HG02870 (cell line): ENCODE measurements around the gene ADORA2B.

Experiments used
- ATAC-seq: cut with Tn5 transposase; IDR thresholded peaks from one replicate; pipeline ENCODE4 v1.9.1; 2021; ENCODE audit warnings: mild to moderate bottlenecking, moderate library complexity; ENCODE audit not compliant: unreplicated experiment

The ADORA2B gene

DNA sequence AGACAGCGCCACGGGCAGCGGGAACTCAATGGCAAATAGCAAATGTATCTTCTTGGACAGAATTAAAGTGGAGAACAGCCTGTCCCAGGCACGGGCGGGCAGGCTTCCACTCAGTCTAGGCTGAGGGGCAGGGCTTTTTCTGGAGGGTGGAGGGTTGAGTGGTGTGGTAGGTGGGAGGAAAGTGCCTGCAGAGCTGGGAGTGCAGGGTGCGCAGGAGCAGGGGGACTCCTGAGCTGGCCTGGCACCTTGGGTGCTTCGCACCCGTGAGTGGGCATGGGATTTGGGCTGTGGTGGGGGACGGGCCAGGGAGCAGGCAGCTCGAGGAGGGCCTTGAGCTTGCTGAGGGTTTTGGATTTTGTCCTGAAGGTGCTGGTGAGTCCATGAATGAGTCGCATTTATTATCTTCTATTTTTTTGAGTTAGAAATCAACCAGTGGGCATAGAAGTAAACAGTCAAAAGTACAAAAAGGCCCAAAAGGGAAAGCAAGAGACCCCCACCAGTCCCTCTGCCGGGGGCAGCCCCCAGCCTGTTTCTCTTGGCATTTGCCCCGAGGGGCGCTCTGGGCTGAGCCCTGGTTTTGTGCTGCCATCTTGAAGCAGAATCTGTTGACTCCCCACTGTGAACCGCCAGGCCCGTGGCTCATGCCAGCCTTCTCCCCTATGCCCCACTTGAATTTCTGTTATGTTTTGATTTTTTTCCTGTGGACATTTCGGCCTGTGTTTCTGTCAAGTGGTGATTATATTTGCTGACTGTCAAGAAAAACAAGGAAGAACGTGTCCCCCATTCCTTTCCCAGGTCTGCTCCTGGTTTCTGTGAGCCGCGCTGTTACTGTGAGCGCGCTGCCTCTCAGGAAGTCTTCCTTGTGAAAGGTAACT is 8.2 kb downstream of the ADORA2B start:
- no peak for ATAC-seq

DNA sequence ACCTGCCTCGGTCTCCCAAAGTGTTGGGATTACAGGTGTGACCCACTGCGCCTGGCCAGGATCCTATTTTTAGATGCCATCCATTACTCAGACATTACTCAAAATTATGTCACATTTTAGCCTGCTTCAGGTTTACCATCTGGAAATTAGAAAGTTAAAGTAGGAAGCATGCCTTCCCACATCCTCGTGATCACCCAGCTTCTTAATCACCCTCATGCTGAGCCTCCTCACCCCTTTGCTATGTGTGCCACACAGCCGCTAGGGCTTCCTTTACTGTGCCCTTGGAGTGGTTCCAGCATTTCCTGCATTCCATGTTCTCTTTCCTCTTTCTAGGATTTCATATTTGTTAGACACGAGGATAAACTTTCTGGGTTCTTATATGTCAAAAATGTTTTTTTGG is 9.3 kb downstream of the ADORA2B start:
- ATAC-seq: no peak

DNA sequence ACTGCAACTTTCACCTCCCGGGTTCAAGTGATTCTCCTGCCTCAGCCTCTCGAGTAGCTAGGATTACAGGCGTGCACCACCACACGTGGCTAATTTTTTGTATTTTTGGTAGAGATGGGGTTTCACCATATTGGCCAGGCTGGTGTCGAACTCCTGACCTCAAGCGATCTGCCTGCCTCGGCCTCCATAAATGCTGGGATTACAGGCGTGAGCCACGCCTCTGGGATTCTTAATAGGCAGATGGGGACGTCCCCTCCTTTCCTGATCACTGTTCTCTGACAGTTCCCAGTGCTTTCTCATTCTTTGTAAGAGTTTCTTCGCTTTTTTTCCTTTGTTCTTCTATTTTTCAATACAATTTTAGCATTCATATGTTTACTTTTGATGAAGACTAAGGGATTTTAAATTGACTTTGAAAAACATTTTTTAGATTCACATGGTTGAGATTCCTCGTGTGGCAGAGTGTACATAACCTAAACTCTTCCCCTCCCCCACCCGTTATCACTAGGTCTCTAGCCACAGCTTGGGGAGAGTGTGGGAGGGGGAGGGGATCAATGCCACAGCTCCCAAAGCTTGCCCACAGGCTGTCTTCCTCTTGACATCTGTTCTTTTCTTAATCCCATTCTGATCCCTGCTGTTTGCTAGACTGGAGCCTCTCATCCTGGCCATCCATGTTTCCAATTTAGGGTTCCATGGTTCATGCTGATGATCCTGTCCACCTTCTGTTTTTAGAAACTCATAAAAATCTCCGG is 11.0 kb downstream of the ADORA2B start:
- no peak for ATAC-seq

DNA sequence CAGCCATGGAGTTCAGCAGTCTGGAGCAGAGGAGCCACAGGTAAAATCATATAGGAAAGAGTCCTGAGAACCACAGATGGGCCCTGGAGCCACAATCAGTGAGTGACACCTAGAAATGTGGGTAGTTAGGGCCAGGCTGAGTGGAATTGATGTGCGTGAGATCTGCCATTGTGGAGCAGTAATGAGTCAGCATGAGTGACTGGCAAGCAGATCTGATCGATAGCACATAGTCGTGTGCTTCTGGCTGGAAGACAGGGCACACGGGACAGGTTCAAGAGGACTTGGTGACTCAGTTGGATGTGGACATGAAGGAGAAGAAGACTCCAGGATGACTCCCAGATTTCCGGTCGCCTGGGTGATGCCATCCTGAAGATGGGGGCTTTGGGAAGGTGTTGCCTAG is 12.3 kb downstream of the ADORA2B start:
- ATAC-seq: no peak

DNA sequence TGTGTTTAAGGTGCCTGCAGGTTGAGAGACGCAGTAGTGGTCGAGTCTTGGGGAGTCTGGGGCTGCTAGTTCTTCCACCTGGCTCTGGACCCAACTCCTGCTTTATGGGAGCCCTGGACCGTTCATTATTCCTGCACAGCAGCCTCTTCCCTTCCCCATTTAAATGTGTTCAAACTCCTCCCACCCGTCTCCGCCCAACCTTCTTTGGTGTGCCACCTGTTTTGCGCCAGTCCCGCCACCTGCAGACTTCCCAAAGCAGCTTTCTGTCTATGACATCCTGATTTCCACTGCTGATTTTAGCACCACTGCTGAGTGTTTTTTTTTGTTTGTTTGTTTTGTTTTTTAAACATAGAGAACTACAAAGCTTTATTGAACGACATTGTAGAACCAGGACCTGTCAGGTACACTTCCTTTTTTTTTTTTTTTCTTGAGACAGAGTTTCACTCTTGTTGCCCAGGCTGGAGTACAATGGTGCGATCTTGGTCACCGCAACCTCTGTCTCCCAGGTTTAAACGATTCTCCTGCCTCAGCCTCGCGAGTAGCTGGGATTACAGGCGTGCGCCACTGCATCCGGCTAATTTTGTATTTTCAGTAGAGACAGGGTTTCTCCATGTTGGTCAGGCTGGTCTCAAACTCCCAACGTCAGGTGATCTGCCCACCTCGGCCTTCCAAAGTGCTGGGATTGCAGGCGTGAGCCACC is 12.8 kb downstream of the ADORA2B start:
- no peak for ATAC-seq

DNA sequence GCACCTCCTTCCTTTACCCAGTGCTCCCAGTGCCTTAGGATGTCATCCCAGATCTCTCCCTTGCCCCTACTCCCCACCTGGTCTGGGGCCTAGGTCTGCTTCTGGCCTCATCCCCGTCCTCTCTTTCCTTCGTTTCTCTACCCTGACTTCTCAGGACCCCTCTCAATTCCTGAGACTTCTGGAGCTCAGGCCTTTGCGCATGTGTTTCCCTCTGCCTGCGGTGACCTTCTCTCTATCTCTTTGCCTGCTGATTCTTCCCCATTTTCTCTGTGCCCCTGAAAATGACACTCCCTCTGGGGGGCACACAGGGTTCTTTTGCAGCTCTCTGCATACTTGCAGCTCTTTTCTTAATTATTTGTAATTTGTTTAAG is 13.5 kb downstream of the ADORA2B start:
- no peak for ATAC-seq

DNA sequence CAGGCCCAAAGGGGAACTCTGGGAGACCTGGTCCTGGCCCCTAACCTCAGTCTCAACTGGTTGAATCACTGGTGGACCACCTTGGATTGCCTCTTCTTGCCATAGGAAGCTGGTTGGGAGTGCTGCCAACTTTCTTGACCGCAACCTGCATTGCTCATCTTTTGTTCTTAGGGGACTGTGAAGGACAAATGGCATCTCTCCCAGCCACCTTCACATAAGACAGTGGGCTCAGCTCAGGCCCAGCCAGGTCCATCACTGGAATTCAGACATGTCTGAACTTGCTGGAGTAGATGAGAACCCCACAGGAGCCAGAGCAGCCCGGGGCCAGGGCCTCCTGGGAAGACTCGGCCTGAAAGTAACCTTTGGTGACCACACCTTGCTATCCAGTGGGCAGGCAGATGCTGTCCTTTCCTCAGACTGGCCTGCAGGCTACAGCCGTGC is 18.8 kb downstream of the ADORA2B start:
- ATAC-seq: no peak

DNA sequence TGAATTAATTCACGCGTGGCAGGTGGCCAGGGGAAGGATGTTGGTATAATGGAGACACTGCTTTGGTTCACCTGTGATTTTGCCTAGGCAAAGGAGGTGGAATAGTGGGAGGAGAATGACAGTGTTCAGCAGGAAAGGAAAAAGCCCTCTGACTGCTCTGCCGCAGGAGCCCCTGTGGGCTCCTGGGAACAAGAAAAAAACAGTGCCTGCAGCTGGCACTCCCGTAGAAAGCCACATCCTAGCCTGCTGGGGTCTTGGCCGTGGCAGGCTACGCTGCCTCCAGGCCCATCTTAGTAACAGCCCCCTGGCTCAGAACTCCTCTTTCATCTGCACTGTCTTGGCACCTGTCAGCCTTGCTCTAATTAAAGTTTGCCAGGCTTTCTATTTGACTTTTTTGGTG is 20.6 kb downstream of the ADORA2B start:
- no peak for ATAC-seq

DNA sequence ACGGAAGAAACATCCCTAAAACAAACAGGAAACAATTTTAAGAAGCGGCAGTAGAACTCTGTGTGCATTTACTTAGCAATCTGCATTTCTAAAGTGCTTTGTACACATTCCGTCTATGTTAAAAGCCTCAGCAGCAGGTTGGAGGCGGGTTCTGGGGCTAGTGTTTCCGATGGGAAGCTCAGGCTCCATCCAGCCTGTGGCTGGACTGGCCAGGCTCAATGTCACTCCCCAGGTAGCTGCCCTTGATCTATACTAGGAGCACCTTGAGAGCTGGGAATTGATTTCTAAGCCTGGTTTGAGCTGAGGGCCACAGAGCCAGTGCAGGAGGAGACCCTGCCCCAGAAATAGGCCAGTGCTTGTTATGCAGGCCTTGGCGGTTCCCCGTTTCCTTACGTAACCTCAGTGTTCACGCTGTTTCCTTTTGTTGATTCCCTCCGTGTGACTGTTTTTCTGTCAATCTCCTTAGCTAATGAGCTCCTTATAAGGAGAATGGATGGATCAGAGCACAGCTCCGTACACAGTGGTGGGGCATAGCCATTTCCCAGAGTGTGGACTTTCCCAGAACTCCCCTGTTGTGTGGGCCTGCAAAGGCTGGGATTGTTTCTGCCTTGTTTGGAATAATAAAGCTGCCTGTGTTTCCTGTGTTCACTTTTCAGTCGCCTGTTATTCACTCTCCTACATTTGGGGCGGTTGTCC is 21.4 kb downstream of the ADORA2B start:
- ATAC-seq: no peak

DNA sequence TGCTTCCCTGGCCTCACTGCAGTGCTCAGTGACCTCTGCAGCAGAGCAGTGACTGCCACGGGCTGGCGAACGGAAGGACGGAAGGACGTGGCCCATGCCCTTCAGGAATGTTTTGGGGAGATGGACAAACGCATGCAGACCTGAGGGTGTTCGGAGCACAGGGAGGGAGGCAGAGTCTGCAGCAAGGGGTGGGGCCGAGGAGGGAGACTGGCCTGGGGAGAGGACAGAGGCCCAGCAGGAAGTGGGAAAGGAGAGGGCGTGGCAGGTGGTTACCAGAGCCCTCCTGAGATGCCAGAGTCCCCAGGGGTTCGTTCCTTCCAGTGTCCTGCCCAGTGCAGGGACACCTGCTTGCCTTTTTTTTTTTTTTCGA is 21.9 kb downstream of the ADORA2B start:
- no peak for ATAC-seq

DNA sequence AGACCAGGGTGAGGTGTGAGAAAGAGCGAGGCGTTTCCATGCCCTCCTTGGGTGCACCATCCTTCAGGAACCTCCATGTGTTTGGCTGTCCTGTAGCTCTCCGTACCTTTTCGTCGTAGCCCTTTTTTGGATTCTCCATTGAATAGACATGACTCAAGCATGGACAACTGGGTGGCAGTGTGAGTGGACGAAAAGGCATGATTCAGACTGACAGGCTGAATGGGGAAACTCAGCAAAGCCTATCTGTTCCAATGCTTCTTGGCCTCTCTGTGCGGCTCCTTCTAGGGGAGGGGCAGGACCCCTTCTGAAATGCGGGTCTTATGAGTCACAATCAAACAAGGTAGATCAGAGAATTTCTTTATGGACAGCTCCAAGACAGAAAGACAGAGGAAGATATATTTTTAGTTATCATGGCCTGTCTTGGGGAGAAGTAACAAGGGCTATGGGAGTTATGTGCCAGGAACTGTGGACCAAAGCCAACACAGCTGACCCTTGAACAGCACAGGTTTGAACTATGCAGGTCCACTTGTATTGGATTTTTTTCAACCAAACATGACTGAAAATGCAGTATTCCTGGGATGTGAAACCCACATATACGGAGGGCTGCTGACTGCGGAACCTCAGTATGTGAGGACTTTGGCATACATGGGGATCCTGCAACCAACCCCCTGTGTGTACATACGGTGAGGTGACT is 22.9 kb downstream of the ADORA2B start:
- no peak for ATAC-seq

DNA sequence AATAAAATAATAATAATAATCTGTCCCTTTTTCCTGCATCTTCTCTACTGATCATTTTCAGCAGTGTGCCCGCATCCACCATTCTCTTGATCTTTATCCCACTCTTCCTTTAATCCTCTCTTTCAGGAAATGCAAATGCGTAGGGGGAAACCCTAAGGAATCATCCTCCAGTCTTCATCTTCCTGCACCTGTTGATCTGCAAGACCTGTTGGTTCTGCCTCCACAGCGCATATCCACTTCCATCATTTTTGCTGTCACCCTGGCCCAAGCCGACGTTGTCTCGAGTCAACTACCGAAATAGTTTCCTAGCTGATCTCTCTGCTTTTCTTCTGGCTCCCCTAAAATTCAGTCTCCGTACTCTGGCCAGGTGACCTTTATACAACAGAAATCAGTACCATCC is 24.5 kb downstream of the ADORA2B start:
- ATAC-seq: no peak

DNA sequence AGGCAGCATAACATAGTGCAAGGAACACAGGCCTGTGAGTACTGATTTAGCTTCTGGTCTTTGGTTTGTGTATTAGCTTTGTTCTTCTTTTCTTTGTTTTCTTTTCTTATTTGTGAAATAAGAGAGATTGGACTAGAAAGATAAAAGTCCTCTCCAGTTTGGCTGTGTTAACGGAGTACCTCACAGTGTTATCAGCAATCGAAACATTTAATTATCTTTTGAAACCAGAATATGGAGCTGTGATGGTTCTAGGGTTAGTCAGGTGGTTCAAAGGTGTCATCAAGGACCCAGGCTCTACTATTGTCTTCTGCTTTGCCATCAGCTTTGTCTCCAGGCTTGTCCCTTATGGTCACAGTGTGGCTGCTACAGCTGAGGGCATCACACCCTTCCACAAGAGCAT is 25.6 kb downstream of the ADORA2B start:
- ATAC-seq: no peak

DNA sequence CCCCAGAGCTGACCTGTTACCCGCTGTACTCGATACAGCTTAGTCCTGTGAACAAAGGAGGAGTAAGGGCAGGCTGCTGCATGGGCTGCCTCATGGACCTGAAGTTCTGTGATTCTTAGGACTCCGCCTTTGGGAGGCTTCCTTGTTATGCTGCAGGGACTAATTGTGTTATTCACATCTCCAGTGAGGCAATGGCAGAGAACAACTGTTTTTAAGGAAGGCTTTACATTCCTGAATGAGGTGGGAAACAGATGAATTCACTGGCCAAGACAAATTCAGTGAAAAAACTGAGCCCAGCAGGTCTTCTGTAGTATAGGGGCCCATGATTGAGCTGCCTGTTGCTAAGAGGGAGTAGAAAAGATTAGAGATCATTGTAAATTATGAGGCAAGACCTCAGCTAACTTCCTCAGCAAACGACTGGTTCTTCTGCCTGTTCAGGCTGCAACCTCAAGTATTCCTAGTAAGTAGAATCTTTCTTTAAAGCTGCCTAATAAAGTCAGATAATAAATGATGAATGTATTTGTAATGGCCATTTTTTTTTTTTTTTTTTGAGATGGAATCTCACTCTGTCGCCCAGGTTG is 26.3 kb downstream of the ADORA2B start:
- ATAC-seq: no peak

DNA sequence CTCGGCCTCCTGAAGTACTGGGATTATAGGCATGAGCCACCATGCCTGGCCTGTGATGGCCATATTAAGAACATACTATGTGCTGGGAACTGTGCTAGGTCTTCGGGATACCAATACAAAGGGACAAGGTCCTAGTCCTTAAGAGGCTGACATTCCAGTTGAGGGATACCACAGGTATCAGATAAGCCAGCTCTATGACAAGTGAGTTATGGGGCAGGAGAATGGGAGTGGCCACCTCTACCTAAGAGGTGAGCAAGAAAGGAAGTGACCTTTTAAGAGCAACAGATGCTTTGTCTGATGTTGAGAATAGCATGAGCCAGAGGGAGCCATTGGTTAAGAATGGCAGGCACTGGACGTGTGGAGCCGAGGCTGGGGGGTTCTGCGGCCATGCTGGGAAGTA is 27.0 kb downstream of the ADORA2B start:
- ATAC-seq: no peak

DNA sequence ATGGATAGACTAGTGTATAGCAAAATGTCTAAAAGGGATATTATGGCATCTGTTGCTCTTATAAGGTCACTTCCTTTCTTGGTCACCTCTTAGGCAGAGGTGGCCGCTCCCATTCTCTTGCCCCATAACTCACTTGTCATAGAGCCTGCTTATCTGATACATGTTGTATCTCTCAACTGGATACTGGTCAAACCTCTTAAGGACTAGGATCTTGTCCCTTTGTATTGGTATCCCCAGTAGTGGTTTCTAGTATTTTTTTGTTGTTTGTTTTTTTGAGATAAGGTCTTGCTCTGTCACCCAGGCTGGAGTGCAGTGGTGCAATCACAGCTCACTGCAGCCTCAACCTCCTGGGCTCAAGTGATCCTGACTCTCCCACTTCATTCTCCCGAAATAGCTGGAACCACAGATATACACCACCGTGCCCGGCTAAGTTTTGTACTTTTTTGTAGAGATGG is 27.6 kb downstream of the ADORA2B start:
- ATAC-seq: no peak

DNA sequence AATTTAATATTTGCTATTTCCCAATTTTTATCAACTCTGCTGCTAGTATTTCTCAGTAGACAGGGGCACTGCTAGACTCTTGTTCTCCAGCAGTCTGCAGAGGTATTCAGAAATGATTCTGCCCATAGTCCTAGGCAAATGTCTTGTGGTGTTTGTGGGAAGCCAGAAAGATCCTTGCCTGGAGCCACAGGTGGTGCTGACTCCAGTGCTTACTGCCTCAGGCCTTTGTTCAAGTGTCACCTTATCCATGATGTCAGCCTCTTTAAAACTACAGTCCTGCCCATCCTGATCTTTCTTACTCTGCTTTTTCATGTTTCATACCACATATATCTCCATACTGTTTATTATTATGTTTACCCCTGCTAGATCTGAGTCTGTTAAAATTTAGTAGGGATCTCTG is 28.1 kb downstream of the ADORA2B start:
- ATAC-seq: no peak

DNA sequence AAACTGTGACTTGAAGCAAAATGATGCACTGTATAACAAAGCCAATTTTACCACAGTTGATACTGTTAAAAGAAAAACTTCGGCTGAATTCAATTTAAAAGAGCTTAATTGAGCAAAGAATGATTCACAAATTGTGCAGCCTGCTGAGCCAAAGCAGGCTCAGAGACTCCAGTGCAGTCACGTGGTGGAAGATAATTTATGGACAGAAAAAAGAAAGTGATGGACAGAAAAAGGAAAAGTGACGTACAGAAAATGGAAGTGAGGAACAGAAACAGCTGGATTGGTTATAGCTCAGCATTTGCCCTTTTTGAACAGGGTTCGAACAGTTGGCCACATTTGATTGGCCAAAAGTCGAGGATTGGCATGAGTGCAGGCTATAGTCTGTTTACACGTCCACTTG is 28.9 kb downstream of the ADORA2B start:
- no peak for ATAC-seq

DNA sequence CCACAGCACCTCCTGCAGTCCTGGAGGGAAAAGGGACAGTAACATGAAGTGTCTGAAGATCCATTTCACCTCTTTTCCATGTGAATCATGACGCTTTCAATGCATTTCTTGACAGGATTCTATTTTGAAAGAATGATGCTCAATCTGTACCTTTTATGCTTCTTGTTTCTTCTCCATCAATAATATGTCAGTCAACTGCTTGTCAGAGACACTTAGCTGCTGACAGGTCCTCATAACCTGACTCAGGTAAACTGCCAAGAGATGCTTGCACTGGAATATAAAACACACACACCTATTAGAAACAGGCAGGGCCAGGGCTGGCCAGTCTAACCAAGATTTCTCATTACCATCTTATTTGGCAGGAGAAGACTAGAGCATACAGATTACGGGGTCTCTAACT is 33.0 kb downstream of the ADORA2B start:
- no peak for ATAC-seq

DNA sequence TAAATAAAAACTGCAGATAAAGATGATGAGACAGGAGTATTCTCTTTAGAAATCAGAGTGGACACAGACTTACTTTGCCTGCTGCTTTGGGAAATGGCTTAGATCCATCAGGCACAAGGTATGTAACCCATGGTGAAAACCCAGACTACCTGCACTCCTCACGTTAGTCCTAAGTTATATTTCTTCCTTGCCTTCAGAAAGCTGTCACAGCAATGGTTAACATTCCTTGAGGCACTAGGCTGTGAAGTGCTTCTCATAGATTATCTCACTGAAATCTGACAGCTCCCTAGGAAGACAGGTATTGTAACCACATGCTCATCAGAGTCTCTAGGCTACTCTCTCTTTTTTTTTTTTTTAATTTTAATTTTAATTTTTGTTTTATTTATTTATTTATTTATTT is 33.7 kb downstream of the ADORA2B start:
- no peak for ATAC-seq
